SU-DHL-6 (cell line): Measurements from ENCODE around the gene NUDCD2.

Source experiments
- CTCF ChIP-seq: fragments of 200-600 bp; sonication (generic); IDR thresholded peaks from one replicate; pipeline ENCODE4 v1.5.1; 2017; ENCODE audit warnings: antibody characterized with exemption, mild to moderate bottlenecking, low read length, moderate library complexity; ENCODE audit not compliant: insufficient read depth, poor library complexity, severe bottlenecking
- EZH2phosphoT487 ChIP-seq: fragments of 200-600 bp; sonication (generic), shearing (Covaris generic); conservative IDR thresholded peaks from 2 replicates; pipeline ENCODE4 v1.6.1; 2018; ENCODE audit warnings: mild to moderate bottlenecking, antibody characterized with exemption, low read length, moderate library complexity, mixed read lengths

GRCh38 chr5:163497315-163497714 lies 37.4 kb upstream of the NUDCD2 start:
- TF ChIP-seq CTCF (no peak), EZH2phosphoT487 (no peak)
